Ovary (tissue), 9 donors: ENCODE results near the gene QSER1. TPM values are rescaled to one million over a fixed set of nuclear protein-coding genes. Genes with fewer than 3 reads are reported as not detected.

Experiments used
- DNase-seq, 5 donors: peaks; one replicate each; pipeline ENCODE4 v3.0.0-alpha.2; 2019 to 2020
- H3K27ac ChIP-seq, 2 donors: fragments of 200-600 bp; one replicate each; pipeline versions ENCODE4 v1.5.1 to v1.8.0; 2019 to 2022
- H3K27me3 ChIP-seq: fragments of 200-600 bp; one replicate; pipeline ENCODE4 v1.8.0; 2022
- H3K36me3 ChIP-seq: fragments of 200-600 bp; sonication (generic); one replicate; pipeline ENCODE4 v1.5.1; 2019
- H3K4me1 ChIP-seq: one replicate; pipeline ENCODE4 v1.8.1; 2013; ENCODE audit warnings: mild to moderate bottlenecking, moderate library complexity; ENCODE audit not compliant: insufficient read depth
- H3K4me3 ChIP-seq: fragments of 200-600 bp; sonication (generic); one replicate; pipeline ENCODE4 v1.5.1; 2017
- H3K9me3 ChIP-seq, 2 donors: fragments of 200-600 bp in 1 of 2; sonication (generic) in 1 of 2; one replicate each; pipeline versions ENCODE4 v1.5.1 to v1.8.1; 2013 to 2019; ENCODE audit warnings: mild to moderate bottlenecking in 1 of 2, moderate library complexity in 1 of 2
- EP300 ChIP-seq: sonication (generic); formaldehyde crosslinking; IDR thresholded peaks from one replicate; pipeline ENCODE4 v1.6.1; 2017; ENCODE audit warnings: antibody characterized with exemption
- POLR2A ChIP-seq: fragments of 450-650 bp; IDR thresholded peaks from one replicate; pipeline ENCODE4 v1.6.1; 2017; ENCODE audit warnings: antibody characterized with exemption, mild to moderate bottlenecking, moderate library complexity
- WGBS, 3 donors: extraction: QIAGEN DNeasy Blood & Tissue Kit in 1 of 3; methylation state at CpG; one replicate each; pipeline versions ENCODE4 v1.1.5 to v1.1.7; 2013 to 2017; 5-methylcytosine and 5-hydroxymethylcytosine counted together
- intact Hi-C, 4 donors: fragments of 100-400 bp; cut with DNase I; formaldehyde crosslinking; loops; one replicate each; pipeline versions ENCODE4 v1.11.0 to v1.15.1; 2022 to 2023
- polyA plus RNA-seq, 2 donors: library from polyadenylated mRNA; stranded (reverse); fragments of 200-250 nt in 1 of 2; fragments of 350-450 nt in 1 of 2; fragmentation: Illumina TruSeq in 1 of 2; extraction: RNeasy Lipid Tissue Mini Kit (QIAGEN cat#74804) in 1 of 2; gene quantifications; one replicate each; pipeline ENCODE4 v1.2.3, GENCODE V29; 2013 to 2014
- total RNA-seq, 7 donors: library from RNA; depleted of rRNA in 2 of 7; stranded (reverse); fragments of >200 nt in 2 of 7; fragmentation: NEBNext Ultra II Directional in 3 of 7; extraction: Animal tissue kit (Norgen Biotek cat#: 25700) in 3 of 7; gene quantifications; one replicate each; pipeline versions ENCODE4 v1.1.0 to v1.2.4, GENCODE V29; 2016 to 2023
- TF ChIP-seq, protein P1 (sequence below), 3 donors: fragments of 450-650 bp in 2 of 3; fragments of 200-600 bp in 1 of 3; IDR thresholded peaks; one replicate each; pipeline versions ENCODE4 v1.5.1 to v1.8.0; 2016 to 2022; ENCODE audit warnings: antibody characterized with exemption in 3 of 3, mild to moderate bottlenecking in 1 of 3
- donor health status: DM: no; HTN: no; CAD: no; lungs with moderate emphysema.
- donor health status: DM: no; HTN: no; CAD: no.
- donor health status: Bipolar disorder and iron deficiency.
- donor health status: DM: yes; HTN: yes; CAD: no.
- donor health status: DM: no; HTN: no; CAD: no.
- donor health status: DM: yes; HTN: yes; CAD: no.

Gene QSER1
- total and polyA plus RNA-seq, 9 donors = 7.4 to 50.1 (median 36.5) TPM

DNA sequence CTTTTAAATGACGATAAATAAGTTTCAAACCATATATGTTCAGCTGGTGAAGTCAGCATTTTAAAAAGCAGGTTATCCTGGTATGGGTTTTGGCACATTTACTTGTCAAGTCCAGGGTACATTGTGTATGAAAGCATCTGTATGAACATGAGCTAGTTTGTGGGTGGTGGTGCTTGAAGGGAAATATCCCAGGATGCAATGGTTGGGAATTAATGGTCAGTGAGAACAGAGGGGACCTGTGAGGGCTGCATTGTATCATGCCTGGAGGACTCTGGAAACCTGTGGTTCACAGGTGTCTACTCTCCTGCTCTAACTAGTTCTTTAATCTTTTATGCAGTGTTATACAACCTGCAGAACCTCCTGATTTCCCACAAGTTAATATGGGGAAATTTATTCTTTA, 128.9 kb downstream of the QSER1 start:
- Histone ChIP-seq H3K4me1 (no peaks in the 10 kb centered on the region), H3K4me3 (no peak overlapping the region), H3K27me3 (no peaks in the 10 kb centered on the region), H3K9me3 (no peaks in the 10 kb centered on the region), H3K27ac (no peak overlapping the region), H3K36me3 (no peaks in the 10 kb centered on the region)
- WGBS, 3 donors = 93 to 98% (median 98%) methylated on average over 1 of the region's 1 CpG
- intact Hi-C loops = no loop called here
- DNase-seq = no peak
- TF ChIP-seq, protein P1, sequence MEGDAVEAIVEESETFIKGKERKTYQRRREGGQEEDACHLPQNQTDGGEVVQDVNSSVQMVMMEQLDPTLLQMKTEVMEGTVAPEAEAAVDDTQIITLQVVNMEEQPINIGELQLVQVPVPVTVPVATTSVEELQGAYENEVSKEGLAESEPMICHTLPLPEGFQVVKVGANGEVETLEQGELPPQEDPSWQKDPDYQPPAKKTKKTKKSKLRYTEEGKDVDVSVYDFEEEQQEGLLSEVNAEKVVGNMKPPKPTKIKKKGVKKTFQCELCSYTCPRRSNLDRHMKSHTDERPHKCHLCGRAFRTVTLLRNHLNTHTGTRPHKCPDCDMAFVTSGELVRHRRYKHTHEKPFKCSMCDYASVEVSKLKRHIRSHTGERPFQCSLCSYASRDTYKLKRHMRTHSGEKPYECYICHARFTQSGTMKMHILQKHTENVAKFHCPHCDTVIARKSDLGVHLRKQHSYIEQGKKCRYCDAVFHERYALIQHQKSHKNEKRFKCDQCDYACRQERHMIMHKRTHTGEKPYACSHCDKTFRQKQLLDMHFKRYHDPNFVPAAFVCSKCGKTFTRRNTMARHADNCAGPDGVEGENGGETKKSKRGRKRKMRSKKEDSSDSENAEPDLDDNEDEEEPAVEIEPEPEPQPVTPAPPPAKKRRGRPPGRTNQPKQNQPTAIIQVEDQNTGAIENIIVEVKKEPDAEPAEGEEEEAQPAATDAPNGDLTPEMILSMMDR (IDR thresholded peaks at IDR 0.05) = no peak
- TF ChIP-seq EP300 (no peak), POLR2A (no peak)

DNA sequence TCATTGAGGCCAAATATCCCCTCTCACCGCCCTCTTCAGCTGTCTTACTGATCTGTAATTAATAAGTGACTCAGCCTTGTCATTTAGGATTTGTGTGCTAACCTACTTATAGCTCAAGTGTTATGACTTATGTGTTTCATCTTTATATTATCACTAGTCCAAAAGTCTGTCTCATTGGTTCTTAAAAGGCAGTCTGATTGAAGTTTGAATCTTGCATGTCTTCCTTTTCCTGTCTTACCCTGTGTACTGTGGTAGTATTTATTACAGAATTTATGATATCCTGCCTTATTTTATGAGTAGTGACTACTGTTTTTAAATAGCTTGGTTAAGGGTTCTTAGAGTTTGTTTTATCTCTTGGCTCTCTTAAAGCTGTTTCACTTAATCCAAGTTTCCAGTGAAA, 129.3 kb downstream of the QSER1 start:
- no peaks in the 10 kb centered on the region for H3K9me3 ChIP-seq
- H3K27me3 ChIP-seq = no peaks in the 10 kb centered on the region
- WGBS, 3 donors = 88 to 100% (median 98%) methylated on average over 1 of the region's 1 CpG
- H3K4me1 ChIP-seq = no peaks in the 10 kb centered on the region
- H3K36me3 ChIP-seq = no peaks in the 10 kb centered on the region
- no peak overlapping the region for H3K4me3 ChIP-seq
- no peak overlapping the region for H3K27ac ChIP-seq
- DNase-seq = no peak
- intact Hi-C loops = no loop called here
- TF ChIP-seq POLR2A (no peak), EP300 (no peak)
- TF ChIP-seq, protein P1 (IDR thresholded peaks at IDR 0.05) = no peak

DNA sequence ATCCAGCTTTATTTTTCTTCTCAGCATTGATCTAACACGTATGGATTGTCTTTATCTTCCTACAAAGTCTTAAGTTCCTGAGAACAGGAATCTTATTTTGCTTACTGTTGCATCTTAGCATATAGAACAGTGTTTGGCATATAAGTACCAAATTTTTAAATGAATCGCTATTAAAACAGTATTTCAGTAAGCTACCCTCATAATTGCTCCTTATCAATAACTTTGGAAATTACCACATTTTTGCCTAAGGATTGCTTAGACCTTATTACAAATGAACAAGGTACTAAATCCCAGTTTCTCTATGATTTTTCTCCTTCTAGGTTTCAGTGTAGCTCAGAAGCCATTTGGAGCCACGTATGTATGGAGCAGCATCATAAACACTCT, 132.7 kb downstream of the QSER1 start:
- TF ChIP-seq, protein P1 (IDR thresholded peaks at IDR 0.05) = no peak
- no peak for TF ChIP-seq POLR2A
- TF ChIP-seq EP300 = no peak
- 87 to 94% (median 91%) methylated on average over 3 of the region's 3 CpGs for WGBS, 3 donors
- intact Hi-C loops = no loop called here
- Histone ChIP-seq H3K27me3 (no peaks in the 10 kb centered on the region), H3K4me1 (no peaks in the 10 kb centered on the region), H3K36me3 (no peaks in the 10 kb centered on the region), H3K9me3 (no peaks in the 10 kb centered on the region), H3K27ac (no peak overlapping the region), H3K4me3 (no peak overlapping the region)
- DNase-seq = no peak

DNA sequence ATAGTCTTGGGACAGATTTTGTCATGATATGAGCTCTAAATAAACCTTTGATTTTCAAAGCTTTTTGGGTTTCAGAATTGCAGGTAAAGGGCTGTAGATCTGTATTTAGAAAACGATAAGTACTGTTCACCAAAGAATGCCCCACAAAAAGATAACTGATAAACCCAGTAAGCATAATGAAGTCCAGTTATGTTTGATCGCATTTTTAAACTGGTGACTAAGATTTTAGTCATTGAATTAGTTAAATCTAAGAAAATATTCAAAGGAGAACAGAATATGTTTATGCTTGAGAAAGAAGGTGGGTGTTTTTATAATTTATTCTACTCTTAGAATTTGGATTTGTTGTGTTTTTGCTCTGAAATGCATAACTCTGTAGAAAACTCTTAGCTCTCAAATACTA, 134.6 kb downstream of the QSER1 start:
- Histone ChIP-seq H3K4me1 (no peaks in the 10 kb centered on the region), H3K4me3 (no peak overlapping the region), H3K27ac (no peak overlapping the region), H3K36me3 (no peaks in the 10 kb centered on the region), H3K27me3 (no peaks in the 10 kb centered on the region), H3K9me3 (no peaks in the 10 kb centered on the region)
- WGBS, 3 donors = 81 to 86% (median 83%) methylated on average over 2 of the region's 2 CpGs
- TF ChIP-seq EP300 (no peak), POLR2A (no peak)
- TF ChIP-seq, protein P1 (IDR thresholded peaks at IDR 0.05) = no peak
- no peak for DNase-seq
- intact Hi-C loops = no loop called here
